ENCODE measurements around the gene SUN2. TPM values are rescaled to one million over a fixed set of nuclear protein-coding genes. Genes with fewer than 3 reads are reported as not detected.
A peak's percentile ranks its signal among the peaks of the same experiment; 100 is the strongest.

Gene SUN2
- total RNA-seq, 1 donor from 2014 or later, result 896 TPM

DNA sequence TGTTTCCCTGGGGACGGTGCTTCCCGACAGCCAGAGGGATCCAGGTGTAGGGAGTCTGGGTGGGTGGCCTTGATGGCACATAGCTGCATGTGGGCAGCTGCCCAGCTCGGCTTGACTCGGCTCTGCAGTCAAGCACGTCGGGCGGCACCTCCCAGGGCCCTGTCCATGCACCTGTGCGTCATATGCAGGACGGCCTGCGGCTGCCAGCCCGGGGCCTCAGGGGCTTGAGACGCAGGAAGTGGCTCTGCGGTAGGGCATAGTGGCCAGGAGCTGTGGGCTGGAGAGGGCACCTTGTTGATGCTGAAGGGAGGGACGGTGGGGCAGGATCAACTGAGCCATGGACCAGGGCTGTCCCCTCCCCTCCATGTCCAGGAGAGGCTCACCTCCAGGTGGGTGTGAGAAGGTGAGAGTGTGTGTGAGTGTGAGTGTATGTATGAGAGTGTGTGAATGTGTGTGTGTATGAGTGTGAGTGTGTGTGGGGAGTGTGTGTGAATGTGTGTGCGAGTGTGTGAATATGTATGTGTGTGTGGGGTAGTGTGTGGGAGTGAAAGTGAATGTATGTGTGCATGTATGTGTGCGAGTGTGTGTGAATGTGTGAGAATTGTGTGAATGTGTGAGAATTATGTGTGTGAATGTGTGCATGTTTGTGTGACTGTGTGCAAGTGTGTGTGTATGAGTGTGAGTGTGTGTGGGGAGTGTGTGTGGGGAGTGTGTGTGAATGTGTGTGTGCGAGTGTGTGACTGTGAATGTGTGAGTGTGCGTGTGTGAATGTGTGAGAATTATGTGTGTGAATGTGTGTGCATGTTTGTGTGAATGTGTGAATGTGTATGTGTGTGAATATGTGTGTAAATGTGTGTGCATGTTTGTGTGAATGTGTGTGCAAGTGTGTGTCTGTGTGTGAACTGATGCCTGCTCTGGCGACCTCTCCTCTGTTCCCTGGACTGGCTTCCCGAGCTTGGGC, 5.7 kb upstream of the SUN2 start:
- Histone ChIP-seq H3K4me3 (no peak overlapping the region), H3K27ac (no peak overlapping the region), H3K36me3 (no peaks in the 10 kb centered on the region), H3K4me1 (peaks cover 4 to 9% of the 10 kb centered on the region in 2 donors), H3K27me3 (no peaks in the 10 kb centered on the region), H3K9me3 (no peaks in the 10 kb centered on the region)
- TF ChIP-seq, protein P1, sequence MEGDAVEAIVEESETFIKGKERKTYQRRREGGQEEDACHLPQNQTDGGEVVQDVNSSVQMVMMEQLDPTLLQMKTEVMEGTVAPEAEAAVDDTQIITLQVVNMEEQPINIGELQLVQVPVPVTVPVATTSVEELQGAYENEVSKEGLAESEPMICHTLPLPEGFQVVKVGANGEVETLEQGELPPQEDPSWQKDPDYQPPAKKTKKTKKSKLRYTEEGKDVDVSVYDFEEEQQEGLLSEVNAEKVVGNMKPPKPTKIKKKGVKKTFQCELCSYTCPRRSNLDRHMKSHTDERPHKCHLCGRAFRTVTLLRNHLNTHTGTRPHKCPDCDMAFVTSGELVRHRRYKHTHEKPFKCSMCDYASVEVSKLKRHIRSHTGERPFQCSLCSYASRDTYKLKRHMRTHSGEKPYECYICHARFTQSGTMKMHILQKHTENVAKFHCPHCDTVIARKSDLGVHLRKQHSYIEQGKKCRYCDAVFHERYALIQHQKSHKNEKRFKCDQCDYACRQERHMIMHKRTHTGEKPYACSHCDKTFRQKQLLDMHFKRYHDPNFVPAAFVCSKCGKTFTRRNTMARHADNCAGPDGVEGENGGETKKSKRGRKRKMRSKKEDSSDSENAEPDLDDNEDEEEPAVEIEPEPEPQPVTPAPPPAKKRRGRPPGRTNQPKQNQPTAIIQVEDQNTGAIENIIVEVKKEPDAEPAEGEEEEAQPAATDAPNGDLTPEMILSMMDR (IDR thresholded peaks at IDR 0.05), result no peak
- intact Hi-C loops (cut with DNase I), result no loop called here
- DNase-seq (ENCODE audit: low spot score in 2 of 2), result no peak

DNA sequence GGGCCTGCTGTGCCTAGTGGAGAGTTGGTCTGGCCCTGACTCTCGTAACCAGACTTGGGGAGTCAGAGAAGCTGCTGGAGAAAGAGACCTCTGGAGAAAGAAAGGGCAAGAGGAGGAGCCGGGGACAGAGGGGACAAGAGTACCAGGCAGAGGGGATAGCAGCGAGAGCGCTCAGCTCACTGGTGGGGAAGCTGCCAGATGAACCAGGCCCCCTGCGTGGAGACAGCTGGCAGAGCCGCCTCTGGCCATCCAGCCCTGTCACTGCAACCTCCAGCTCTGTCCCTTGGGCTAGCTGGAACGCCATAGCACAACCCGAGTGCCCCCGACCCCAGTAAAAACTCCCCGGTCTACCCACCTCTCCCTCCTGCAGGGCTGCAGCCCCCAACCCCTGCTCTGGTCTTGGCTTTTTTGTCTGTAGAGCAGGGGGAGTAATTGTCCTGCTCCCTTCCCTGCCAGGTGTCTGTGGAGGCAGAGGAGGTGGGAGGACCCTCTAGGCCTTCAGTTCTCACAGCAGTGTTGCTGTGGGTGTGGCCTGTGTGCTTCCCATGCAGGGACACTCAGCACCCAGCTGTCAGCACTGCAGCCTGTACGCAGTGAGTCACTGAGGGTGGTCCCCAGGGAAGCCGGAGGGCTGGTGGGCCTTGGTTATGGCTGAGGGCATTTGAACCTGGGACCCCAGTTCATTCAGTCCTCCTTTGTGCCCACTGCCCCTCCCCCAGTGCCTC, 4.8 kb upstream of the SUN2 start:
- peaks cover 8 to 11% of the 10 kb centered on the region in 2 donors for H3K4me1 ChIP-seq
- no peak for DNase-seq (ENCODE audit: low spot score in 2 of 2)
- no peaks in the 10 kb centered on the region for H3K9me3 ChIP-seq
- H3K36me3 ChIP-seq, result no peaks in the 10 kb centered on the region
- H3K27ac ChIP-seq, result no peak overlapping the region
- intact Hi-C loops (cut with DNase I), result no loop called here
- TF ChIP-seq, protein P1 (IDR thresholded peaks at IDR 0.05), result no peak
- no peak overlapping the region for H3K4me3 ChIP-seq
- no peaks in the 10 kb centered on the region for H3K27me3 ChIP-seq

DNA sequence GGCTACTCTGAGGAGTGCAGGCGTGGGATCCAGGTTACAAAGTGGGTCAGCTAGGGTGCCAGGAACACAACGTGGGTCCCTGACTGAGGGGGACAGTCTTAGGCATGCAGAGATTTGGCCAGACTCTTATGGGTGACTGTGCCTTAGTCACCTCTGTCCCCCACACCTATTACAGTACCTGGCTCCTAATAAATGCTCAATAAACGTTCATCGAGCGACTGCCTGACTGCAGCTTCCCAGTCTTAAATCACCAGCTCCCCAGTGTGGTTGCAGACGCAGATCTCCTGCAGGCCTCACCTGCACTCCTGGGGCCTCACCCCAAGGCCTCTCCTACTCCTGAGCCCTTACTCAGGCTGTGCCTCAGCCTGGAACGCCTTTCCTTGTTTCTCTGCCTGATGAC, 3.2 kb upstream of the SUN2 start:
- Histone ChIP-seq H3K9me3 (no peaks in the 10 kb centered on the region), H3K36me3 (no peaks in the 10 kb centered on the region), H3K27me3 (no peaks in the 10 kb centered on the region), H3K4me3 (no peak overlapping the region), H3K4me1 (peaks cover 8 to 10% of the 10 kb centered on the region in 2 donors), H3K27ac (no peak overlapping the region)
- no peak for DNase-seq (ENCODE audit: low spot score in 2 of 2)
- intact Hi-C loops (cut with DNase I), result no loop called here
- TF ChIP-seq, protein P1 (IDR thresholded peaks at IDR 0.05), result no peak

DNA sequence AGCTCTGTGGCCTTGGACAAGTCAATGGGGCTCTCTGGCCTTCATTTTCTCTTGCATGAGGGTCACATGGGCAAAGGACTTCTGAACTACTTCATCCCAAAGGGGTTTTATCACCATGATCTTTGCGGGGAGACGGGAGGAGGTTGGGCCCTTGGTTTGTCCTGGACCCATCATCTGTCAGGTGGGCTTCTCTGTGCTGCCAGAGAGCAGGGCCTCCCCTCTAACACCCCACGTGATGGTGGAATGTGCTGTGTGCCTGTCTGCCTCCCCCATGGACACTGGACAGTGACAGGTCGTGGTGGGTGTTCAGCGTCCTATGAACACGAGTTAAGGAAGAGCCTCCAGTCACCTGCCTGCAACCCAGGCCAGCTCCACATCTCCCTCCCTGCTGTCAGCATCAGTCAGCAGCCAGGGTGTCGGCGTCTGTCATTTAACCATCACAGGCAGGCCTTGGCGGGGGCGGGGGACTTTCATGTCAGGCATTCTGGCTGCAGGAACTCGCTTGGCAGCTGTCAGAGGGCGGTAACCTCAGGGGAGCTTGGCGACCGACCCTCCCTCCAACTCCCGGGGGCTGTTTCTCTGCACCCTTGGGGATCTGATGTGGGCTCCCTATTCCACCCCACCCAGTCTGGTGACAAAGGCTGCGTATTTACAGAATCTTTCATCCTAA, 2.6 kb upstream of the SUN2 start:
- Histone ChIP-seq H3K36me3 (peaks cover 0 to 2% of the 10 kb centered on the region in 2 donors), H3K27me3 (no peaks in the 10 kb centered on the region), H3K4me3 (no peak overlapping the region), H3K4me1 (peaks cover 10 to 12% of the 10 kb centered on the region in 2 donors), H3K9me3 (no peaks in the 10 kb centered on the region), H3K27ac (no peak overlapping the region)
- TF ChIP-seq, protein P1 (IDR thresholded peaks at IDR 0.05), result no peak
- DNase-seq (ENCODE audit: low spot score in 2 of 2), result no peak
- intact Hi-C loops (cut with DNase I), result no loop called here

DNA sequence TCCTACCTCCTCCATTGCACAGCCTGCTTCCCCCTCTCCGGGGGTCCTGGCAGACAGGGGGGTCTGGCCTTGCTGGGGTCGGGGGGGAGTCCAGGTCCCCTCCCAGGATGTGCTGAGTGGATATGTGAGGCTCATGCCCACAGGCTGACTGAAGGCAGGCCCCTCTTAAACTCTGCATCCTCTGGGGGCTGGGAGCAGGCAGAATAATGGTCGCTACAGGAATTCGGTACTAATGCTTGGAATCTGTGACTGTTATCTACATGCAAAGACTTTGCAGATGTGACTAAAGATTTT, 1.6 kb upstream of the SUN2 start:
- no peaks in the 10 kb centered on the region for H3K27me3 ChIP-seq
- H3K4me3 ChIP-seq, result peak overlapping the region in 1 of 2 donors; percentile 79
- DNase-seq (ENCODE audit: low spot score in 2 of 2), result no peak
- TF ChIP-seq, protein P1 (IDR thresholded peaks at IDR 0.05), result no peak
- intact Hi-C loops (cut with DNase I), result loop anchor here (2.0 kb wide), 1 partner anchor 37 kb away; the partner anchor contains the start of gene DNAL4
- peak overlapping the region in 1 of 2 donors; percentile 91 for H3K27ac ChIP-seq
- peaks cover 9 to 11% of the 10 kb centered on the region in 2 donors for H3K36me3 ChIP-seq
- H3K4me1 ChIP-seq, result peaks cover 12 to 21% of the 10 kb centered on the region in 2 donors
- no peaks in the 10 kb centered on the region for H3K9me3 ChIP-seq

Data from ascending aorta (tissue), 2 donors.